AML-193 (cell line): ENCODE measurements around the gene ARPC5.
A peak's percentile ranks its signal among the peaks of the same experiment; 100 is the strongest.

Source experiments
- DNase-seq, 2 experiments: peaks; one replicate each; lab custom pipeline; 2025; lab: John Stamatoyannopoulos, UW

The ARPC5 gene

DNA sequence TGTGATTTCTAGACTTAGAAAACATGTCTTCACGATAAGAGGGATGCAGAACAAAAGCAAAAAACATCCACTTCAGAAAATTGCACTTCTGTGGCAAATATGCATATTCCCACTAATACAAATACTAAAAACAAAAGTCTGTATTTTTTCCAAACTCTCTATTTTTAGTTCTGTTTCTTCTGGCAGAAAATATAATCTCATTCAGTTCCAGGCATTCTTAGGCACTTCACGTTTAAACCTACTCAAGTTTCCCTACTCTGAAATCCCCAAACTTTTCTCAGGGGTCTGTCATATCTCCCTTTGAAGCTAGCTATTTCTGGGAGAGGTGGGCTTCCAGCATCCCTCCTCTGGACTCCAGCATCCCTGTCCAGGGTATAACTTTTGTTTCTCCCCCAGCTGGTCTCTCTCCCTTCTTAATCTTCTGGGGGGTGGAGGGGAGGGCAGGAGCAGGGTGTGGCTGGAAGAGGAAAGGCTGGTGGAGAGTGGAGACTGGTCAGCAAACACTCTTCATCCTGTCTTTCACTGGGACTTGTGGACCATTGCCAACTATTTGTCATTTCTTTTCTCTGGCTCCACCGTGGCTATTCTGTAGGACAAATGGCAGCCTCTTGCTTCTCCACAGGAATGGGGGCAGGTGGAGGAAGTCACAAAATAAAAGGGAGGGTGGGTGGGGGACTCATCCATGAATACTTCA, 25.7 kb downstream of the ARPC5 start:
- DNase-seq = no peak

DNA sequence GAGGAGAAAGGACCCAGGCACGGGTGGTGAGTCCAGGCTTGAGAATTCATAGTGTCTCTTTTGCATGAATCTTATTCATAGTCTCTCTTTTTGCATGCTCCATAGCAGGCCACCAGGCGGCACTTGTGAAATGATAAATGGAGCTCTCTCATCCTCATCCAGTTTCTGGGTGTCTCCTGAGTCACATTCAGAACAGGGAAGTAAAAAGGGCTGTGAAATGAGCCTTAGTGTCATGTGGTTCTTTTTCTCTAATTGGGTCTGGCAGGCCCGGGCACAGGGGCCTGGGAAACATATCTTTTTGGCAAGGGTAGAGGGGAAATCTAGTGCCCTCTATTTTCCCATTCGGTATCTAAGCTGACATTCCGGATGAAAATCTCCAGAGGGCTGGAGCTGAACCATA, 26.3 kb downstream of the ARPC5 start:
- DNase-seq = peak; percentile 84 to 92

DNA sequence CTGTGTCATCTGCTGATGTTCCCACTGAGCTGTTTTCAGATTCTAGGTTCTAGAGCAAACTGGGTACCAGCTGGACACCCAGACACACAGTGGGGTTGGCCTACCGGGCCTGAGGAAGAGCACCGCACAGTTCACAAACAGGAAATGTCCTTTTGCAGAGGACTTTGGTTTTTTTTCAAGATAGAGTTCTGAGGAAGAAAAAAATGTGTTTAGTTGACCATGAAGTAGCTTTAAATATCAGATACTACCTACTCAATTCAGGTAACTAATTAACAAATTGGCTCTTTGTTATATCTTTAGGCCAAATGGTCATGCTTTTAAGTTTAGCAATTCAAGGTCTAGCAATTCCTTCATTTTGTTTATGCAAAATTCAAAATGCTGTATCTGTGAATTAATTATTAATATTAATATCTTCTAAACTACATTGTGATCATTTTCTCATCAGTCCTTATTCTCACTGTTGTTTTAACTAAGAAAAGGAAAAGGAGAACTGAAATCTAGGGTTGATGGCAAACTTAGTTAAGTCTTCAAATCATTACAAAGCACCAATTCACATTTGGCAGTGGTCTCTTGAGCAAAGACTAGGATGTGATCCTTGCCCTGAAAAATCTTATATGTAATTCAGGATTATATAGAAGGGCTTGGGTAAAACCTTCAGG, 28.1 kb downstream of the ARPC5 start:
- DNase-seq = no peak

DNA sequence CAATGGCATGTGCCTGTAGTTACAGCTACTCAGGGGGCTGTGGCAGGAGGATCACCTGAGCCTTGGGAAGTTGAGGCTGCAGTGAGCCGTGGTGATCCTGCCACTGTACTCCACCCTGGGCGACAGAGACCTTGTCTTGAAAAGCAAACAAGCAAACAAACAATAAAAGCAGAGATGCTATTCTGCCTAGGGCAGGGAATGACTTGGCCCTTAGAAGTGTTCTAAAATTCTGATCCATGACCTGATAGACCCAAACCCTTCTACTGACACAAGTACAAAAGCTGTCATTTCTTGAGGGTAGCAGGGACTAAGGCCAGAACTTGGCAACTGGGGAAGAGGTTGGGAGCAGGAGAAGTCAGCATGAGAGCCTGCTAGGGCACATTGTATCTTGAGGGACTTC, 29.7 kb downstream of the ARPC5 start:
- DNase-seq = no peak

DNA sequence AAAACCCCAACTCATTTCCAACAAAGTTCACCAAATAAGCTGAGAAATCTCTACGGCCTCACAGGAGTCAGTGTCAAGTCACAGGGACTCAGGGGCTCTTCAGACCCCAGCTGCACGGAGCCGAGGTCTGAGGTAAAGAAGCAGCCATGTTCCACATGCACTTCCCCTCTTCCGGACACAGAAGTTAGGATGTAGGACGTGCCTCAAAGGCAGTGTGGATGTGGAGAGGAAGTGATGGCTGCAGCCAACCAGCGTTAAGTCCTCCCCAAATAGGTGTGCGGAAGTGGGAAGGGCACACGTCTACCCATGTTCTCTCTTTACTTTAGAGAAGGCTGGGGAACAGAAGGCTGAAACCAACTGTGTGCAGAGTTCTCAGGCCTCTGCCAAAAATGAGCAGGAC, 30.8 kb downstream of the ARPC5 start:
- DNase-seq = peak; percentile 83 to 84

DNA sequence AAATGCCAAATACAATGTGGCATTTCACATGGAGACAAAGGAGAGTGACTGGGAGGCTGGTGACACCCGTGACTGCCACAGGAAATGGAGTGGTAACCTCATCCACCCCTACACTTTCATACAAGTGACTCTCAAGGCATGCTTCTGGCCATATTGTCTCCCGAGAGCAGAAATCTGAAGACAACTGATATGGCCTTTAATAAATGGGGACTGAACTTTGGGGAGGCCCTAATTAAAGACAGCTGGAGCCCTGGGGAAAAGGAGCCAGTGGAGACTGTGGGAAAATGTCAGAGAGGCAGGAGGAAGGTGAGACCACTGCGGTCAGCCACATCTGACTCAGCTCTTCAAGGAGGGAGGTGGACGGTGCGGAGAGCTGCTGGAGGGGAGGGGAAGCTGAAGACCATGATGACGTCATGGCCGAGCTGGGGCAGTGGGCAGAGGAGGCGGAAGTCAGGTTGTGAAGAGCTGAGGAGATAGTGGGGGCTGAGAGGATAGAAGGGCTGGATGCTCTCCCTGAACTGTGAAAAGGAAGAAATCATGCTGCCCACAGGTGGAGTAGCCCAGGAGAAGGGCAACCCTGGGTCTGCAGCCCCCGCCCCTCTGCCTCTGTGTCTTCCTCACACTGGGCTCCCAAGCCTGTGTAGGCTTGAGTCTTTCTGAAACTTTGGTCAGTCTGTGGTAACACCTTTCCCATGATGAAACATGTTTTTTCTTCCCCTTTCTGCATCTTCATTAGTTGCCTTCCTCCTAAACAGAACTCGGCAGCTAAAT, 31.4 kb downstream of the ARPC5 start:
- DNase-seq = peak; percentile 86 to 90

DNA sequence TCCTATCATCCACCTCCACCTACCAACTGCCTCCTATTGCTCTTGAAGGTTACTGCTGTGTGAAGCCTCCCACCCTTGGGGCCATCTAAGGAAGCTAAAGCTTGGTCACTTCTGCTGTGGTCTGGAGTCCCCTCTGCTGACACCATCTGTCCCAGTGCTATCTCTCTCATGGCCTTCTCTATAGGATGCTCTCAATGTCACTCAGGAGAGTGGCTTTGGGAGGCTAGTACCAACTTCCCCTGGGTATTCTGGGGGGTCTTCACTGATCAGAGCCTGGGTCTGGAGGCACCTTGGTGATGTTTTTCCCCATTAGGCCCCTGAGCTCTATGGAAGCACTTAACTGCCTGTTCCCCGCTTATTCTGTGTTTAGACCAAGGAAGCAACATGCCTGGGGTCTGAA, 33.1 kb downstream of the ARPC5 start:
- DNase-seq = no peak

DNA sequence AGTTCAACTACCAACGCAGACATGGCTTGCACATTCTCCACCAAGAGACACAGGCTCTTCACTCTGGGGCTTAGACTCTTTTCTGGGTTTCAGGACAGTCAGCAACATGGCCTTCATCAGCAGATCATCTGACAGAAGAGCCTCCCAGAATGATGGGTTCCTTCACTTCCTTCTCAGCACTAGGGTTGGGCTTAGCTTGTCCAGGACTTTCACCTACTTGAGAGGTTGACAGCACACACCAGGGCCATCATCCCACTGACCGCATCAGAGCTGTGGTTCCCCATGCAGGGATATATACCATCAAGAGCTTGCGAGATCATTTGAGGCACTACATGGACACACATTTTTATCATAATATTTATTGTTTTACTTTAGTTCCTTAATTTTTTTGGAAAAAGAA, 34.9 kb downstream of the ARPC5 start:
- DNase-seq = no peak

DNA sequence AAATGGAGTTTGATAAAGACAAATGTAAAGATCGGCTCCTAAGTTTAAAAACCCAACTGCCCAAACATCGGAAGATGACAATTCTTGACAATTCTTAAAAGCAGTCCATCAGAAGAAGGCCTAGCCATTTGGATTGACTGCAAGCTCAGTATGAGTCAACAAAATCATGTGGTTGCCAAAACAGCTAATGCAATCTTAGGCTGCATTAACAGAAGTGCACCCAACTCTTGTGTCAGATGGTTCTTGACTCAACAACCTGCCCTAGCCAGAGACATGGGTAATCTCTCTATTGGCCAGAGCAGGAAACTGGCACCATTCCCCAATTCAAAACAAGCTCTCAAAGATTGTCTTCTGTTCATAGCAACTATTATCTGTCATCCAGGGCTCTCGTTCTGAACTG, 35.4 kb downstream of the ARPC5 start:
- peak; percentile 85 to 87 for DNase-seq

DNA sequence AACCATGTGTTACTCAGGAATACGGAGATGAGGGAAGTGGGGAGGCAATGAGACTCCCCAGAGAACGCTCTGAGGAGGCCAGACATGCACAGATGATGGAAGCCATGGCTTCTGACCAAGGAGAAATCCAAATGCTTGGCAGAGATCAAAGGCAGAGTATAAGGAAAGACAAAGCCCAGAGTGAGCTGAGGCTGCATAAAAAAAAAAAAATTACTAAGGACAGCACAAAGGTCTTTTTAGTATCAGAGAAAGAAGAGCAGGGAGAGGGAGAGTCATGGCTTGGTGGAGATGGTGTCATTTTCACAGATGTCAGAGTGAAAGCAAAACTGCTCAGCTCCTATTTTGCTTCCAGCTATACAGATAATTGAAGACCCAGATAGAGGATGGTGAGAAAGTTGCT, 37.2 kb downstream of the ARPC5 start:
- no peak for DNase-seq

DNA sequence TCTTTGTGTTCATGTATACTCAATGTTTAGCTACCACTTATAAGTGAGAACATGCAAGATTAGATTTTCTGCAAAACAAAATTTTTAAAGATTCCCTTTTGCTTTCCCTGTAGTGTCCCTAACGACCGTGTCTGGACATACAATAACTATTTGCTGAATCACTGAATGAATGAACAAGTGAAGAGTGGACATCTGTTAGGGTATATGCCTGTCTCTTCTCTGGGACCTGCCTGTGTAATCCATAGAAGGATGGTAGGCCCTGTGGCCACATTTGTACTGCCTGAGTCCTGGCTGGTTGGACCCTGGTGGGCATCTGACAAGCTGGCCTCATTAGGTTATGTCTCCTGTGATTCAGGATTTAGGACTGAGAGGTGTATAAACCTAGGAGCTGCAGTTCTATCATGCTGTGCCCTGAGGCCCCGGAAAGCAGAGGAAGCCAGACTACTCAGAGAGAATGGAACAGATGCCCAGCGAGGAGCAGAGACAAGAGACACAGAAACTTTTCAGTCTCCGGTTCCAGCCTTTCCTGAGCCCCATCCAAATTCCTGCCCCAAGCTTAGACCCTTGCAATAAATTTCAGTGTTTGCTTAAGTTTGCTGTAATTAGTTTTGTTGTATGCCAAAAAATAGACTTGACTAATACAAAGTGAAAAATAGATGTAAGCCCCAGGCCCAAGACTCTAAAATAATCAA, 37.8 kb downstream of the ARPC5 start:
- DNase-seq = no peak

DNA sequence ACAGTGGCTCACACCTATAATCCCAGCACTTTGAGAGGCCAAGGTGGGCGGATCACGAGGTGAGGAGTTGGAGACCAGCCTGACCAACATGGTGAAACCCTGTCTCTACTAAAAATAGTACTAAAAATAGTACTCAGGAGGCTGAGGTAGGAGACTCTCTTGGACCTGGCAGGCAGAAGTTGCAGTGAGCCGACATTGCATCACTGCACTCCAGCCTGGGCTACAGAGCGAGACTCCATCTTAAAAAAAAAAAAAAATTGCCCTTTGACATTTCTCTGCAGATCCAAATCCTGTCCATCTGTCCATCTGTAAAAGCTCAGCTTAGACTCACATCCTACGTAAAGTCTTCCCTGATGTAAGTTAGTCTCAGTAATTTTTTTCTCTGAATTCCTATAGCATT, 39.1 kb downstream of the ARPC5 start:
- DNase-seq = no peak

DNA sequence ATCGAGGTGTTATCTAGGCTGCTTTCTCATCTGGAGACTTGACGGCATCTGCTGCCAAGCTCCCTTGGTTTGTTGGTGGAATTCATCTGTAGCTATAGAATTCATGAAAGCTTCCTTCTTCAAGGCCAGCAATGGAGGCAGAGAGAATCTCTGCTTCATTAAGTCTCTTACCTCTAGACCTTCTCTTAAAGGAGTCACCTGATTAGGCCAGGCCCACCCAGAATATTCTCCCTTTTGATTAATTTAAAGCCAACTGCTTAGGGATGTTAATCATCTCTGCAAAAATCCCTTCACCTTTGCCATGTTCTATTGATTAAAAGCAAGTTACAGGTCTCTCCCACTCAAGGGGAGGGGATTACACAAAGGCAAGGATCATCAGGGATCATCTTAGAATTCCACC, 40.0 kb downstream of the ARPC5 start:
- DNase-seq = no peak

DNA sequence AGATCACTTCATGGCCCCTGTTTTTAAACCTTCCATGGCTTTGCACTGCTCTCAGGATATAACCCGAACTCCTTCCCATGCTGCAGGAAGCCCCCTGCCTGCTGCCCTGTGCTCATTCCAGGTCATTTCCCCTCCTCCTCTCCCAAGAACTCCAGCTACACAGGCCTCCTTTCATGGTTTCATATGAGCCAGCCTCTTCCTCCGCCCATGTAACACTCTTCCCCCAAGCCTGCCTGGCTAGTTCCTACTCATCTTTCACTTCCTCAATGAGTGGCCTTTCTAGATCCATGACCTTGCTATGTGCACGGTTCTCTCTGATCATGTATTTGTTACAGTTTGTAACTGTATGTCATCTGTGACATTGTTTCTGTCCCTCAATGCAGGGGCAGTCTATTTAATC, 42.2 kb downstream of the ARPC5 start:
- DNase-seq = peak in 1 of 2 experiments; percentile 56

DNA sequence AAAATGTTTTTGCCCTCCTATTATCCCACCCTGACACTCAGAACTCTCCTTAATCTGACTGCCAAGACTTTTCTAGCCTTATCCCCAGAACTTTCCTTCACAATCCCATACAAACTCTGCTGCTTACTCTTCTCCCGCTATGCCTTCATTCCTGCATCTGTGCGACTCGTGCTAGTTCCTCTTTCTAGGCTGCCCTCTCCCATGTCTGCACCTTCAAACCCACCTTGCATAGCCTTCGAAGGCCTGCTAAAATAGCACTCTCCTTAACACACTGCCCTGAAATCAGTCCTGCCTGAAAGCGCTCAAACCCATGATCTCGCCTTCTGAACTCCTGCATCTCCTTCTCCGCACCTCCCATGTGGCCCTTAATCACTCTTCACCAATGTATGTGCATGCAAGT, 42.9 kb downstream of the ARPC5 start:
- DNase-seq = no peak

DNA sequence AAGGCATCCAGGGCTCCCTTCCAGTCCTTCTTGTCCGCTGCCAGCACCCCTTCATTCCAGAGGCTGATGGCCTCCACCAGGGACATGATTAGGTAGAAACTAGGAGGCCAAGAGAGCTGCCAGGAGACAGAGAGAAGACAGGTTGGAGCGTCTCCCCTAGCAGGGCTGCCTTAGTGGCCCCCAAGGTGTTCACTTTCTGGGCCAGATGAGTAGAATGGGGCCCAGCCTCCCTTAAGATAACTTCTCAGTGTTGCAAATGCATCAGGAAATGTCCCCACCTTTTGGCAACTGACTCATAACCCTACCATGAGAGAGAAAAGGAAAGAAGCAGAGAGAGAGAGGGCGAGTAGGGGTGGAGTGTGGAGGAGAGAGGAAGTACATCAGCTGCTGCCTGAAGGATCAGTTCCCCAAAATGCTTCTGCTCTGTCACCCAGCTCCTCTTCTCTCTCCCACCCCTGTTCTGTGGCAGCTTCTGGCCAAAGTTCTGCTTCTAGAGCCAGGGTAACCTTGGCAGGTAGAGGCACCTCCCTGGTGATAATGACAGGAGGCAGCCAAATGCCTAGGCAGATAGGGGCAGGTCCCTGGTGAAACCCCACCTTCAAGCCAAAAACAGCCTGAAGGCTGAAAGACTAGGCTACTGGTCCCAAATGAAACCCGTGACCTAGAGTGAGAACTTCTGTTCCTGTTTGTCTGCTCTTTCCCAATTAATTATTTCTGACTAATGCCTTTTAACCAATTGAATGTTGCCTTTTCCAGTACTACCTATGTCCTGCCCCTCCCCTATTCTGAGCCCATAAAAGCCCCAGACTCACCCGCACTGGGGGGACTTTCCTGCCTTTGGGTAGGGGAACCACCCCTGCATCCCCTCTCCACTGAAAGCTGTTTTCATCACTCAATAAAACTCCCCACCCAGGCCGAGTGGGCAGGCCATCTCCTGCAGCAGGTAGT, 45.1 kb downstream of the ARPC5 start, which contains the start of gene NCF2:
Gene NCF2 (minus strand): TSS at position 216 of the 948 bp plus-strand sequence. CDS start 130 bp downstream, at position 86.
- DNase-seq = peak; percentile 96 to 98

DNA sequence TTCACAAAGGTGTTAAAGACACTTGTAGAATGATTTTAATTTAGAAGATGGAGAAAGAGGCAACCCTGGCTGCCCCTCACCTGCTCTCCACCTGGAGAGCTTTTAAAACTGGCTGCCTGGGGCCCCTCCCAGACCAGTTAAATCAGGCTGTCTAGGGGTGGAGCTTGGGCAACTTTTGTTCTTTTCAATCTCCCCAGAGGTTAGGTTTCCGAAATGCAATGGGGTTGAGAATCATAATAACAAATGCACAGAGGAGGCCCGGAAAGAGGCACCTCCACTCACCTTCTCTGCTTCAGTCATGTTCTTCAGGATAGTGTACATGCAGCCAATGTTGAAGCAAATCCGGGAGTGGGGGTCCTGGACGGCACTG, 45.7 kb downstream of the ARPC5 start:
- no peak for DNase-seq

DNA sequence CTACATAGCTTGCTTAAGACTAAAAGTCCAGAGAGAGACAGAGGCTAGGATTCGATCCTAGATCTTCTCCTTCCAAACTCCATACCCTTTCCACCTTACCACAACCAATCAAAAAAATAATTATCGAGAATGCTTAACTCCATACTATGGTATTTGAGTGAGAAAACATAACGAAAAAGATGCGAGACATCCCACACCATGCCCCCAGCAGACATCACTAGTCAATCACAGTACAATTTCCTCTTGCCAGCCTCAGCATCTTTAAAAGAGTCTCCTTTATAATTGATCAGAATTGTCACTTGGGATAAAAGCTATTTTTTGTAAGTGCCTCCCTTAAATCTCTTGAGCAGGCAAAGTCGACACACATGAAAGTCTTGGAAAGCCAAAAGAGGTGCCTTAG, 46.2 kb downstream of the ARPC5 start:
- DNase-seq = no peak

DNA sequence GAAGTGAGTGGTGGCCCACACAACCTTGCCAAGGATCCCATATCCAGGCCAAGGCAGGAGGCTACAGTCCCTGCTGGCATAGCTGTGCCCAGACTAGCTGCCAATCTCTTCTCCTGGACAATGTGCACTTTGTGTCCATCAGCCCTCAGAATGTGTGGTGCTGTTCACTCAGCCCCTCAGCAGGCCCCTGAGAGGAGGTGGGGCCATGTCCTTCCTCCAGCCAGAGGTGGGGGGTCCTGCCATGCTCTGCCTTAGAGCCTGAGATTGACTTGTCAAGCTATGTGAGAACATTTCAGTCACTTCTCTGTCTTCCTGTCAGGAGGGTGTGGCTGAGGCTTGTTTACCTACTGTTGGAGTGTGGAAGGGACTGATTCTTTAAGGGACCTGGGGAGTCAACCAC, 46.8 kb downstream of the ARPC5 start:
- DNase-seq = no peak

DNA sequence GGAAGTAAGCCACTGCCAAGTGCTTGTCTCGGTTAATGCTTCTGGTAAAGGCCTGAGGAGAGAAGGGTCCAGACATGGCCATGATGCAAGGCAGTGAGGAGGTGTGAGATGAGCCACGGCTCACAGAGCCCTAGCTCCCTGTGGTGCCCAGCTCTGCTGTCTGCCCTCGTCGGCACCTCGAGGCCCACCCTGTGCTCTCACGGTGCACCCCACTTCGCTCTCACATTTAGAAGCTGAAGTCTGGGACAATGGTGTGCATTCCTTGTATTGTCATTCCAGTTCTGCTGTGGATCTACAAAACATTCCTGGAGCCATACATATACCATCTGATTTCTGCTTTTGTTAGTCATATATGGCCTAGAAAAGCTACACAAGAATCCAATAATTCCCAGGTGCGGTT, 48.7 kb downstream of the ARPC5 start:
- DNase-seq = no peak

DNA sequence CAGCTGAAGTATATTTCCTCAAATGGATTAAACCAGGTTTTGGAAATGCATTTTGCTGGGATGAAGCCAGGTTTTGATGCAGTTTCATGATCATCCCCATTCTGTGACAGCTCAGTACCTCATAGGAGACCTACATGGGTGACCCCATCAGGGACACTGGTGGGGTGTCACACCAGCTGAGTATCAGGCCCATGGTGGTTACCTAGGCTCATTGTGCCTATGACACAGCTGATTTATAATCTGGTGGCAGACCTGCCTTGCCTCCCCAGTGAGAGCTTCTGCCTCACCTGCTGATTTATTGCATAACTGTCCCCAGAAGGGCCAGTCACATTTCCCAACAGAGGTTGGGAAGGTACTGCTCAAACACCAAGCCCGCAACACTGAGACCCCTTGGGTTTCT, 49.1 kb downstream of the ARPC5 start:
- DNase-seq = no peak
